Cortex of kidney (tissue), 1 donor: Measurements from ENCODE around the gene PIK3IP1.

Experiments used
- DNase-seq: peaks from one replicate; lab custom pipeline; 2025; lab: John Stamatoyannopoulos, UW

The PIK3IP1 gene

DNA sequence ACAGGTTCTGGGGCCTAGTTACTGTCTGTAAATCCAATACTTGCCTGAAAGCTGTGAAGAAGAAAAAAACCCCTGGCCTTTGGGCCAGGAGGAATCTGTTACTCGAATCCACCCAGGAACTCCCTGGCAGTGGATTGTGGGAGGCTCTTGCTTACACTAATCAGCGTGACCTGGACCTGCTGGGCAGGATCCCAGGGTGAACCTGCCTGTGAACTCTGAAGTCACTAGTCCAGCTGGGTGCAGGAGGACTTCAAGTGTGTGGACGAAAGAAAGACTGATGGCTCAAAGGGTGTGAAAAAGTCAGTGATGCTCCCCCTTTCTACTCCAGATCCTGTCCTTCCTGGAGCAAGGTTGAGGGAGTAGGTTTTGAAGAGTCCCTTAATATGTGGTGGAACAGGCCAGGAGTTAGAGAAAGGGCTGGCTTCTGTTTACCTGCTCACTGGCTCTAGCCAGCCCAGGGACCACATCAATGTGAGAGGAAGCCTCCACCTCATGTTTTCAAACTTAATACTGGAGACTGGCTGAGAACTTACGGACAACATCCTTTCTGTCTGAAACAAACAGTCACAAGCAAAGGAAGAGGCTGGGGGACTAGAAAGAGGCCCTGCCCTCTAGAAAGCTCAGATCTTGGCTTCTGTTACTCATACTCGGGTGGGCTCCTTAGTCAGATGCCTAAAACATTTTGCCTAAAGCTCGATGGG lies 13.5 kb downstream of the PIK3IP1 start:
- DNase-seq = no peak

- DNase-seq = no peak
Measured at GRCh38 chr22:31278151-31278621, 14.1 kb downstream of the PIK3IP1 start.

DNA sequence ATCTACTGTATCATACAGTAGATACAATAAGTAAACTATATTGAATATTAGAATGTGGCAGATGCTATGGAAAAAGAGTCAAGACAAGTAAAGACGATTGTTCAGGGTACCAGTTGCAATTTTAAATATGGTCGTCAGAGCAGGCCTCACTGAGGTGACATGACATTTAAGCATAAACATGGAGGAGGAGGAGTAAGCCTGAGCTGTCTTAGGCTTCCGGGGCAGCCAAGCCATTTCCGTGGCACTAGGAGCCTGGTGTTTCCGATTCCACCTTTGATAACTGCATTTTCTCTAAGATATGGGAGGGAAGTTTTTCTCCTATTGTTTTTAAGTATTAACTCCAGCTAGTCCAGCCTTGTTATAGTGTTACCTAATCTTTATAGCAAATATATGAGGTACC lies 14.5 kb downstream of the PIK3IP1 start:
- no peak for DNase-seq

DNA sequence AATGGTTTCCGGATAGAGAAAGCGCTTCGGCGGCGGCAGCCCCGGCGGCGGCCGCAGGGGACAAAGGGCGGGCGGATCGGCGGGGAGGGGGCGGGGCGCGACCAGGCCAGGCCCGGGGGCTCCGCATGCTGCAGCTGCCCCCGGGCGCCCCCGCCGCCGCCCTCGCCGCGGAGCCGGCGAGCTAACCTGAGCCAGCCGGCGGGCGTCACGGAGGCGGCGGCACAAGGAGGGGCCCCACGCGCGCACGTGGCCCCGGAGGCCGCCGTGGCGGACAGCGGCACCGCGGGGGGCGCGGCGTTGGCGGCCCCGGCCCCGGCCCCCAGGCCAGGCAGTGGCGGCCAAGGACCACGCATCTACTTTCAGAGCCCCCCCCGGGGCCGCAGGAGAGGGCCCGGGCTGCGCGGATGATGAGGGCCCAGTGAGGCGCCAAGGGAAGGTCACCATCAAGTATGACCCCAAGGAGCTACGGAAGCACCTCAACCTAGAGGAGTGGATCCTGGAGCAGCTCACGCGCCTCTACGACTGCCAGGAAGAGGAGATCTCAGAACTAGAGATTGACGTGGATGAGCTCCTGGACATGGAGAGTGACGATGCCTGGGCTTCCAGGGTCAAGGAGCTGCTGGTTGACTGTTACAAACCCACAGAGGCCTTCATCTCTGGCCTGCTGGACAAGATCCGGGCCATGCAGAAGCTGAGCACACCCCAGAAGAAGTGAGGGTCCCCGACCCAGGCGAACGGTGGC lies 15.7 kb downstream of the PIK3IP1 start:
- DNase-seq = no peak

GRCh38 chr22:31275576-31275975 lies 16.7 kb downstream of the PIK3IP1 start:
- no peak for DNase-seq

DNA sequence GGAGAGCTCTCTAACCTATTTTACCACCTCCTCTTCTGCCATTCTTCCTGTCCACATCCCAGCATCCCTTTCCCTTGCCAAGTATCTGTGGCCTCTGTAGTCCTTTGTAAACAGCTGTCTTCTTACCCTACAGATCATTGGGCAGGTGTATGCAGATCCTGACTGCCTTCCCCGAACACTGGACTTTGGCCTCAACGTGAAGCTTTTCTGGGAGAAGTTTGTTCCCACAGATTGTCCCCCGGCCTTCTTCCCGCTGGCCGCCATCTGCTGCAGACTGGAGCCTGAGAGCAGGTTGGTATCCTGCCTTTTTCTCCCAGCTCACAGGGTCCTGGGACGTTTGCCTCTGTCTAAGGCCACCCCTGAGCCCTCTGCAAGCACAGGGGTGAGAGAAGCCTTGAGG lies 17.3 kb downstream of the PIK3IP1 start:
- no peak for DNase-seq

DNA sequence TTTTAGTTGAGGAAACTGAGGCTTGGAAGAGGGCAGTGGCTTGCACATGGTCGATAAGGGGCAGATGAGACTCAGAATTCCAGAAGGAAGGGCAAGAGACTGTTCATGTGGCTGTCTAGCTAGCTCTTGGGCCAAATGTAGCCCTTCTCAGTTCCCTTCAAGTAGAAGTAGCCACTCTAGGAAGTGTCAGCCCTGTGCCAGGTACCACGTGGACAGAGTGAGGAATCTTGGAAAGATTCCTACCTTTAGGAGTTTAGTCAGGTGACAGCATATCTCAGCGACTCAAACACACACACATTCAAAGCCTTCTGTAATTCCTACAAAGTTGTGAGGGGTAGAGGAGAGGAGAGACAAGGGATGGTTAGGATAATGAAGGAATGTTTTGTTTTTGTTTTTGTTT lies 18.3 kb downstream of the PIK3IP1 start:
- DNase-seq = no peak

- no peak for DNase-seq
Measured at GRCh38 chr22:31272522-31273446, 19.5 kb downstream of the PIK3IP1 start.

DNA sequence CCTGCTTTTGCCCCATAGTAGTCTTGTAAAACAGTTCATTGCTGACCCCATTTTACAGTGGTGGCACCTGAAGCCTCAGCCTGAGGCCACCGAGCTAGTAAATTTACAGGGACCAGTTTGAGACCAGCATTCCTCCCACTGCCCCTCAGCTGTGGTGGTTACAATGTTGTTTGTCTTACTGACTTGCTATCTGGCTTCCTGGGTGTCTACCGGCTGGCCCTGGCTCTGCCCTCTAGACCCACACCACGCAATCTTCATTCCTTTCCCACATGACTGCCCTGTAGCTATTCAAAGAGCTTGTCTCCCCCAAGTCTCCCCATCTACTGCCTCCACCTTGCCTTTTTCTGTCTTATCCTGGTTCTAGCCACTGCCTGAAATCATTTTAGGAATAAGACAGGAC lies 20.8 kb downstream of the PIK3IP1 start:
- no peak for DNase-seq

DNA sequence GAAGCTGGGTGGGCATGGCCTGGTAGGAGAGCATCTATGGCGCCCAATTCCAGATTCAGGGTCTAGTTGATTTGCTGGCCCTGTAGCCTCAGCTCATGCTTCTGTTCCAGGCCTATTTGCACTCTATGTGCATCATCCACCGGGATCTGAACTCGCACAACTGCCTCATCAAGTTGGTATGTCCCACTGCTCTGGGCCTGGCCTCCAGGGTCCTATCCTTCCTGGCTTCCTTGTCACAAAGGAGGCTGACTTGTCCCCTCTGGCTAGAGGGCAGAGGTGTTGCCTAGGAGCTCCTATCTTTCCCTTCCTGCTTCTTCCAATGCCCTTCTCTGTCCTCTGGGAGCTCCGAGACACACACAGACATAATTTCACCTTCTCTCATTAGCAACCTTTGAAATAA lies 21.3 kb downstream of the PIK3IP1 start:
- DNase-seq = no peak

GRCh38 chr22:31269892-31270579 lies 22.3 kb downstream of the PIK3IP1 start:
- no peak for DNase-seq

DNA sequence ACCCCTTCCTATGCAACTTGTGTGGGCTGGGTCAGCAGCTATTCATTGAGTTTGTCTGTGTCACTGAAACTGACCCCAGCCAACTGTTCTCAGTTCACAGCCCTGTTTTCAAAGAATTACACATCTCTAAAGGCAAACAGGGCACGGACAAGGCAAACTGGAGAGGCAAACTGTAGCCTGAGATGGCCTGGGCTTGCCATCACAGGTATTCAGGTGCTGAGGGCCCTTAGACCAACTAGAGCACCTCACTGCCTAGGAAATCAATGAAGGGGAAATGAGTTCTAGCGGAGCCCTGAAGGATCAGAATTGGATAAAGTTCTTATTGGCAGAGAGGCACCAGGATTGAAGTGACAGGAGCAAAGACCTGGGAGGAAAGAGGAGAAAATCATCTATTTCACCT lies 24.0 kb downstream of the PIK3IP1 start:
- DNase-seq = no peak

DNA sequence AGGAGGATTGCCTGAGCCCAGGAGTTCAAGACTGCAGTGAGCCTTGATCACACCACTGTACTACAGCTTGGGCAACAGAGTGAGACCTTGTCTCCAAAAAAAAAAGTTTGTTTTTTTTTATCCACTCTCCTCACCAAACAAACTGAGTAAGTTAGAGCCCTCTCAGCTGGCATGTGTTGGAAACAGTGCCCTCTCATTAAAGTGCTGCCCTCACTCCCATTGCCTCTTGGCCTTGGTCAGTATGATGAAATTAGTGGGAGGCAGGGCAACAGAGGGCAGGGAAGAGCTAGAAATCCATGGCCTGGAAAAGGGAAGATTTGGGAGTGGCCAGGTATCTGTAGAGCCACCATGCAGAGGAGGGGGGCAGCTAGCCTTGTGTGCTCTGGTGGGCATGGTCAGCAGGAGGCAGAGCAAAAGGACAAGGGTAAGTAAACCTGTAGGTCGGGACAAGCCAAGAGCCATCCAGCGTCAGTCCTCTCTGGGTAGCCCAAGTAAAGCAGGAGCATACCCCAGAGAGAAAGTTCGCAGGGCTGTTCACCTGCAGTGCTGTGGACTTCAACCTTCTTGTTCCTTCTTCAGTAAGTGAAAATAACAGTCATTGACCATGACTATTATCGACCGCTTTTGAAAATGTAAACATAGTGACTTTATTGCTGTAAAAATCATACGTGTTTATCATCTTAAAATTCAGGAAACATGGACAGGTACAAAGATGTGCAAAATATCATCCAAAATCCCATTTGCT lies 28.2 kb downstream of the PIK3IP1 start:
- DNase-seq = no peak

DNA sequence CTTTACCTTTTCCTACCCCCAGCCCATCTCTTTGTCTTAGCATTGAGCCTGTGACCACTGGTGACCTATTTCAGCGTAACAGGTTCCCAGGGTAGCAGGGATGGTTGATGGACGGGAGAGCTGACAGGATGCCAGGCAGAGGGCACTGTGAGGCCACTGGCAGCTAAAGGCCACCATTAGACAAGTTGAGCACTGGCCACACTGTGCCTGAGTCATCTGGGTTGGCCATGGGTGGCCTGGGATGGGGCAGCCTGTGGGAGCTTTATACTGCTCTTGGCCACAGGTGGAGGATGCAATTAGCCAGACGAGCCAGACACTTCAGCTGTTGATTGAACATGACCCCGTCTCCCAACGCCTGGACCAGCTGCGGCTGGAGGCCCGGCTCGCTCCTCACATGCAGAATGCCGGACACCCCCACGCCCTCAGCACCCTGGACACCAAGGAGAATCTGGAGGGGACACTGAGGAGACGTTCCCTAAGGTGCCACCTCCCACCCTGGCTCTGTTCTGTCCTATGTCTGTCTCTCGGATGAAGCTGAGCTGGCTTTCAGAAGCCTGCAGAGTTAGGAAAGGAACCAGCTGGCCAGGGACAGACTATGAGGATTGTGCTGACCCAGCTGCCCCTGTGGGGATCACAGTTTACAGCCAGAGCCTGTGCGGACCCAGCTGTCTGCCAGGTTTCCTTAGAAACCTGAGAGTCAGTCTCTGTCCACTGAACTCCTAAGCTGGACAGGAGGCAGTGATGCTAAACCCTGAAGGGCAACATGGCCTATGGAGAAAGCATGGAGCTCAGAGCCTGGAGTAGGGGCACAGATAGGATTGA lies 29.8 kb downstream of the PIK3IP1 start:
- no peak for DNase-seq

- DNase-seq = no peak
Measured at GRCh38 chr22:31260474-31260856, 31.8 kb downstream of the PIK3IP1 start.

GRCh38 chr22:31259798-31260473 lies 32.4 kb downstream of the PIK3IP1 start:
- no peak for DNase-seq

GRCh38 chr22:31253949-31254348 lies 38.3 kb downstream of the PIK3IP1 start:
- no peak for DNase-seq

DNA sequence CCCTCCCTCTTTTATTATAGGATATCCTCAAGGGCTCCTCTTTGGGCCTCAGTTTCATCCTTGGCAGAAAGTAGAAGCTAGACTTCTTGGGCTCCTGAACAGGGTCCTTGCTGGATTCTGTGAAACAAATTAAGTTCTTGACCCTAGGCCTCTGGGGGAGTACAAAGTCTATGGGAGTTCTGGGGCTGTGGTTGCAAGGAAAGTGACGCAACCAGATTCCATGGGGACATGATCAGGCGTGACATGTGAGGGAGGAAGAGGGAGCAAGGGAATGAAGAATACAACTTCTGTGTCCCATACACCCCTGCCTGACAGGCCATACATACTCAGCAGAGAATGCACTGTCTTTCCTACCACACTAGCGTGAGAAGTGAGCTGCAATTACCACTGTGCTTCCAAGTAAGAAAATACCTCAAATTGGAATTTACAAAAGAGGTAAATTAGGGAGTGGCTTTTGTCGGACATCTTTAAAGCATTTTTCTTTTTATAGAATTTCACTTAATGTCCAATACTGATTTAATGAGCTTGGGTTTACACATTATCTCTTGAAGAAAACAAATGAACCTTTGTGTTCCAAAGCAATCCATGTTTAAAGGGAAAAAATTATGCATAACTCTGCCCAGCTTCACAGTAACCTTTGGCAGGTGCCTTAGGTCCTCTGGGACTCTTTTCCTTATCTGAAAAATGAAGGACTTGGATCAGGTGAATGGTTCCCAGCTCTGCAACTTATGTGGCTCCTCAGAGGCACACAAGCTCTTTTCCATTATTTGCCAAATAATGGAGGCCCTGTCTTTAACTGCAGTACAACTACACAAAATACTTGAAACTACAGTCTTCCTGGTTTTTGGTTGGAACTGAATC lies 41.3 kb downstream of the PIK3IP1 start:
- no peak for DNase-seq
